Measurements from ENCODE around the gene ASB18.

Gene ASB18

GRCh38 chr2:236264256-236264655 is at the start of gene ASB18:
ASB18 (minus strand) TSS chr2:236264406; CDS start chr2:236264345, 61 bp downstream.
- no peak for TF ChIP-seq CTCF (IDR thresholded peaks at IDR 0.05; ENCODE audit: control insufficient read depth, insufficient read depth, low read depth, low read length, missing control alignments)
- DNase-seq (ENCODE audit: low read depth) = no peak
- no peak within 1 kb of the TSS for H3K4me3 ChIP-seq (ENCODE audit: control insufficient read depth, low read depth, low read length)

- H3K4me3 ChIP-seq (ENCODE audit: control insufficient read depth, low read depth, low read length) = no peak overlapping the region
- TF ChIP-seq CTCF (IDR thresholded peaks at IDR 0.05; ENCODE audit: control insufficient read depth, insufficient read depth, low read depth, low read length, missing control alignments) = no peak
- no peak for DNase-seq (ENCODE audit: low read depth)
These were observed 47.1 kb upstream of the ASB18 start for GRCh38 chr2:236311286-236311685.

- DNase-seq (ENCODE audit: low read depth) = no peak
- TF ChIP-seq CTCF (IDR thresholded peaks at IDR 0.05; ENCODE audit: control insufficient read depth, insufficient read depth, low read depth, low read length, missing control alignments) = peak; percentile 40
- H3K4me3 ChIP-seq (ENCODE audit: control insufficient read depth, low read depth, low read length) = no peak overlapping the region
These were observed 45.4 kb upstream of the ASB18 start for GRCh38 chr2:236309669-236310029.

- DNase-seq (ENCODE audit: low read depth) = no peak
- TF ChIP-seq CTCF (IDR thresholded peaks at IDR 0.05; ENCODE audit: control insufficient read depth, insufficient read depth, low read depth, low read length, missing control alignments) = no peak
- no peak overlapping the region for H3K4me3 ChIP-seq (ENCODE audit: control insufficient read depth, low read depth, low read length)
These were observed 44.9 kb upstream of the ASB18 start for GRCh38 chr2:236308855-236309668.

GRCh38 chr2:236307641-236308040 is 43.4 kb upstream of the ASB18 start:
- DNase-seq (ENCODE audit: low read depth) = no peak
- TF ChIP-seq CTCF (IDR thresholded peaks at IDR 0.05; ENCODE audit: control insufficient read depth, insufficient read depth, low read depth, low read length, missing control alignments) = no peak
- H3K4me3 ChIP-seq (ENCODE audit: control insufficient read depth, low read depth, low read length) = no peak overlapping the region

GRCh38 chr2:236306825-236307540 is 42.8 kb upstream of the ASB18 start:
- H3K4me3 ChIP-seq (ENCODE audit: control insufficient read depth, low read depth, low read length) = no peak overlapping the region
- DNase-seq (ENCODE audit: low read depth) = no peak
- no peak for TF ChIP-seq CTCF (IDR thresholded peaks at IDR 0.05; ENCODE audit: control insufficient read depth, insufficient read depth, low read depth, low read length, missing control alignments)

Data from AG09309 (cell line).